Kidney capillary endothelial cell (primary cell): ENCODE measurements around the gene FANCE.
"Not testable (repeated sequence)": the region's sequence is repeated elsewhere in the genome, so short reads cannot be mapped to it uniquely, and the experiment has no call there.

Source experiments
- DNase-seq: peaks from one replicate; pipeline ENCODE4 v3.0.0-alpha.2; 2018; ENCODE audit warnings: low spot score

The FANCE gene

GRCh38 chr6:35497571-35498421 lies 45.7 kb downstream of the FANCE start:
- DNase-seq: peak; percentile 36

- DNase-seq: no peak
Measured at GRCh38 chr6:35498422-35499067, 46.4 kb downstream of the FANCE start.

- DNase-seq: no peak
Measured at GRCh38 chr6:35499372-35499771, 47.2 kb downstream of the FANCE start.

- DNase-seq: no peak
Measured at GRCh38 chr6:35500782-35501181, 48.6 kb downstream of the FANCE start.

GRCh38 chr6:35501784-35502183 lies 49.6 kb downstream of the FANCE start:
- no peak for DNase-seq

- no peak for DNase-seq
Measured at GRCh38 chr6:35503534-35503933, 51.4 kb downstream of the FANCE start.

GRCh38 chr6:35505999-35506412 lies 53.9 kb downstream of the FANCE start:
- no peak for DNase-seq

GRCh38 chr6:35506536-35506935 lies 54.4 kb downstream of the FANCE start:
- no peak for DNase-seq

GRCh38 chr6:35507221-35507620 lies 55.1 kb downstream of the FANCE start:
- DNase-seq: no peak

GRCh38 chr6:35508027-35508426 lies 55.9 kb downstream of the FANCE start:
- DNase-seq: no peak

- DNase-seq: no peak
Measured at GRCh38 chr6:35508542-35508941, 56.4 kb downstream of the FANCE start.

- DNase-seq: no peak
Measured at GRCh38 chr6:35510916-35511561, 58.9 kb downstream of the FANCE start.

GRCh38 chr6:35511562-35511941 lies 59.4 kb downstream of the FANCE start:
- no peak for DNase-seq

- DNase-seq: no peak
Measured at GRCh38 chr6:35512006-35512405, 59.9 kb downstream of the FANCE start.

- DNase-seq: no peak
Measured at GRCh38 chr6:35512740-35513139, 60.6 kb downstream of the FANCE start, which contains the start of gene TULP1. Gene TULP1 (minus strand): TSS chr6:35512896. CDS start chr6:35512858, 38 bp downstream.

- no peak for DNase-seq
Measured at GRCh38 chr6:35514587-35514986, 62.4 kb downstream of the FANCE start.

- DNase-seq: not testable (repeated sequence)
Measured at GRCh38 chr6:35515939-35516338, 63.8 kb downstream of the FANCE start.
